Erythroblast (primary cell): ENCODE data around the gene MZT1.

Experiments
- GATA1 ChIP-seq: IDR thresholded peaks from 2 replicates; pipeline ENCODE4 v1.6.1; 2011; ENCODE audit warnings: low read depth, mild to moderate bottlenecking, control low read depth, low read length, moderate library complexity
- POLR2A ChIP-seq: IDR thresholded peaks from 2 replicates; pipeline ENCODE4 v1.6.1; 2011; ENCODE audit warnings: mild to moderate bottlenecking, low read length

GRCh38 chr13:72678312-72678711 lies 49.1 kb downstream of the MZT1 start:
- TF ChIP-seq POLR2A (no peak), GATA1 (no peak)
